ENCODE measurements around the gene R3HDM4.

The R3HDM4 gene

DNA sequence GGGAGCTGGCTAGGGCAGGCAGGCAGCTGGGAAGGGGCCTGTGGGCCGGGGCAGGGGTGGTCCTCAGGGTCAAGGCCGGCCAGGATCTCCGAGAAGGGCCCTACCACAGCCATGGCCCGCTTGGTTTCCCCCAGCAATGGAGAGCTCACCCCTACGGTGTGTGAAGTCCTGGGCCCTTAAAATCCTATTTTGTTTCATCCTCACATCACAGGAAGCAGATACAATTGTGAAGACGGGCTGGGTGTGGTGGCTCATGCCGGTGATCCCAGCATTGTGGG lies 11.0 kb downstream of the R3HDM4 start:
- H3K4me2 ChIP-seq (ENCODE audit: low read length), result no peak overlapping the region
- no peak overlapping the region for H2AFZ ChIP-seq (ENCODE audit: low read length)
- H3K9me3 ChIP-seq (ENCODE audit: low read length), result no peaks in the 10 kb centered on the region
- TF ChIP-seq EZH2 (IDR thresholded peaks at IDR 0.05; ENCODE audit: borderline replicate concordance, low read length), result no peak
- TF ChIP-seq, protein P1, sequence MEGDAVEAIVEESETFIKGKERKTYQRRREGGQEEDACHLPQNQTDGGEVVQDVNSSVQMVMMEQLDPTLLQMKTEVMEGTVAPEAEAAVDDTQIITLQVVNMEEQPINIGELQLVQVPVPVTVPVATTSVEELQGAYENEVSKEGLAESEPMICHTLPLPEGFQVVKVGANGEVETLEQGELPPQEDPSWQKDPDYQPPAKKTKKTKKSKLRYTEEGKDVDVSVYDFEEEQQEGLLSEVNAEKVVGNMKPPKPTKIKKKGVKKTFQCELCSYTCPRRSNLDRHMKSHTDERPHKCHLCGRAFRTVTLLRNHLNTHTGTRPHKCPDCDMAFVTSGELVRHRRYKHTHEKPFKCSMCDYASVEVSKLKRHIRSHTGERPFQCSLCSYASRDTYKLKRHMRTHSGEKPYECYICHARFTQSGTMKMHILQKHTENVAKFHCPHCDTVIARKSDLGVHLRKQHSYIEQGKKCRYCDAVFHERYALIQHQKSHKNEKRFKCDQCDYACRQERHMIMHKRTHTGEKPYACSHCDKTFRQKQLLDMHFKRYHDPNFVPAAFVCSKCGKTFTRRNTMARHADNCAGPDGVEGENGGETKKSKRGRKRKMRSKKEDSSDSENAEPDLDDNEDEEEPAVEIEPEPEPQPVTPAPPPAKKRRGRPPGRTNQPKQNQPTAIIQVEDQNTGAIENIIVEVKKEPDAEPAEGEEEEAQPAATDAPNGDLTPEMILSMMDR (IDR thresholded peaks at IDR 0.05; ENCODE audit: low read length), result no peak
- peaks cover 27% of the 10 kb centered on the region for H3K36me3 ChIP-seq (ENCODE audit: insufficient read depth, low read length)
- no peaks in the 10 kb centered on the region for H3K27me3 ChIP-seq (ENCODE audit: insufficient read depth, low read length)
- H3K9me2 ChIP-seq (ENCODE audit: low read depth, low read length), result no peaks in the 10 kb centered on the region
- no peaks in the 10 kb centered on the region; the same call in 1 of the 2 replicates for H3F3A ChIP-seq (ENCODE audit: insufficient read depth, low read length)
- peaks cover 35% of the 10 kb centered on the region for H3K4me1 ChIP-seq (ENCODE audit: insufficient read depth, low read length, severe bottlenecking)
- H3K27ac ChIP-seq (ENCODE audit: low read depth, low read length, poor library complexity, severe bottlenecking), result no peak overlapping the region
- H3K79me2 ChIP-seq (ENCODE audit: insufficient read depth, low read length), result no peaks in the 10 kb centered on the region; the same call in 1 of the 2 replicates
- no peak overlapping the region for H3K9ac ChIP-seq (ENCODE audit: low read length)
- H3K4me3 ChIP-seq (ENCODE audit: low read depth, low read length, poor library complexity, severe bottlenecking), result no peak overlapping the region
- H4K20me1 ChIP-seq (ENCODE audit: insufficient read depth, low read length), result no peaks in the 10 kb centered on the region

DNA sequence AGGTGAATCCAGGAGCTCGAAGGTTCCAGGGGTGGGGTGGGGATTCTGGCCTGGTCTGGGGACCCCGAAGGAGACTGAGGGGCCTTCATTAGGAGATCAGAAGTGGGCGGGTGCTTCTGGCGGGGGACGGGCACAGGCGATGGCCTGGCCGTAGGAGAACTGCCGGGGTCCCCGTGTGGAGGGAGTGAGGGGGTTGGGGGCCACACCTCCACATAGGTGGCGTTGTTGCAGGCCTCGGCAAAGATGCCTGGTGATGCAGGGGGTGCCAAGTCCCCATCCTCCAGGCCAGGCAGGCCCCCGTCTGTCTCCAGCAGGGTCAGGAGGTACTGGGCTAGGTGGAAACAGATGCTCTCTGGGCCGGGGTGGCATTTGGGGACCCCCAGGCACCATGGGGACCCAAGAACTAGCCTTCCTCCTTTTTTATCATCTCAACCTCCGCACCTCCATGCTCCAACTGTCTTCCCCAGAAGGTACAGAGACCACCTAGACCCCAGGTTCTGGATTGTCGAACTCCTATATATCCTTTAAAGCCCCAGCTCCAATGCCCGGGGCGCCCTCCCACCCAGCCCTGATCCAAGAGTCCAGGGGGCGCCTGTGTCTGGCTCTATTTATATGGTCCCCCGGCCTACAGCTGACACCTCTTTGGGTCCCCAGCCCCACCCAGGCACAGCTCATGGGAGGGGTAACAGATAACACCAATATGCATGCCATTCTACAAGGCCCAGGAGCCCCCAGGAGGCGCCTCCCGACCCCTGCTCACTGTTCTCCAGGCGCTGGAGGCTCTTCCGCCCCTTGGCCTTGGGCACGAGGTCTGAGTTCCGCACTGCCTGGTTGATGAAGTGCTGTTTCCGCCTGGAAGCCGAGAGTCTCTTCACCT lies 11.6 kb downstream of the R3HDM4 start:
- Histone ChIP-seq H2AFZ (ENCODE audit: low read length) (no peak overlapping the region), H3K27ac (ENCODE audit: low read depth, low read length, poor library complexity, severe bottlenecking) (no peak overlapping the region), H3K79me2 (ENCODE audit: insufficient read depth, low read length) (no peaks in the 10 kb centered on the region; the same call in 1 of the 2 replicates), H3K4me2 (ENCODE audit: low read length) (no peak overlapping the region), H3K9me2 (ENCODE audit: low read depth, low read length) (no peaks in the 10 kb centered on the region), H4K20me1 (ENCODE audit: insufficient read depth, low read length) (no peaks in the 10 kb centered on the region), H3K36me3 (ENCODE audit: insufficient read depth, low read length) (peaks cover 32% of the 10 kb centered on the region), H3K4me3 (ENCODE audit: low read depth, low read length, poor library complexity, severe bottlenecking) (no peak overlapping the region), H3K4me1 (ENCODE audit: insufficient read depth, low read length, severe bottlenecking) (peaks cover 29% of the 10 kb centered on the region), H3F3A (ENCODE audit: insufficient read depth, low read length) (no peaks in the 10 kb centered on the region; the same call in 1 of the 2 replicates), H3K9ac (ENCODE audit: low read length) (no peak overlapping the region), H3K27me3 (ENCODE audit: insufficient read depth, low read length) (no peaks in the 10 kb centered on the region), H3K9me3 (ENCODE audit: low read length) (no peaks in the 10 kb centered on the region)
- TF ChIP-seq, protein P1 (IDR thresholded peaks at IDR 0.05; ENCODE audit: low read length), result no peak
- TF ChIP-seq EZH2 (IDR thresholded peaks at IDR 0.05; ENCODE audit: borderline replicate concordance, low read length), result no peak

DNA sequence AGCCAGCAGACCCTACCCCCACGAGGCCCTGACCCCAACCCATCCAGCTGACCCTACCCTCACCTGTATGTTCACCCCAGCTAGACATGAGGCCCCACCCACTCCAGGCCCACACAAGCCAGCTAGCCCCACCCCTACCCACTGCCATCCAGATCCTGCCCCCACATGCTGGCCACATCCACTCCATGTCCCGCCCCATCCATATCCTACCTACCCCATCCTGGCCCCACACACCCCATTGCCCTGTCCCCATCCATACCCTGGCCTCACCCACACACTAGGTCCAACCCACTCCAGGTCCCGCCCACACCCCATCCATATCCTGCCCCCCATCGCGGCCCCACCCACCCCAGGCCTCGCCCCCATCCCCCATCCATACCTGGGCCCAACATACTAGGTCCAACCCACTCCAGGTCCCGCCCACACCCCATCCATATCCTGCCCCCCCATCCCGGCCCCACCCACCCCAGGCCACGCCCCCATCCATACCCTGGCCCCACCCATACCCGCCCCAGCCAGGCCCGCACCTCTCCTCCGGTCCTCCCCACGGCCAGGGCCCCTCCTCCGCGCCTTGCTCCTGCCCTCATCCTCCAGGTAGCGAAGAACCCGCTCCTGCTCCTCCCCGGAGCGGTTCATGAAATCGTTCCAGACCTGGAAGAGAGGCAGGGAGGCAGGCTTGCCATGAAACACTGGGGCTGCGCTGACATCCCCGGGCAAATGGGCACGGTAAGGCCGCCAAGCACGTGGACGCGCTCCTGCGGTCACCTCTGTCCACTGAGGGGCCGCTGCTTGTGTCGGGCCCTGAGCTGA lies 12.5 kb downstream of the R3HDM4 start:
- Histone ChIP-seq H3K9me3 (ENCODE audit: low read length) (no peaks in the 10 kb centered on the region), H3K79me2 (ENCODE audit: insufficient read depth, low read length) (no peaks in the 10 kb centered on the region; the same call in 1 of the 2 replicates), H3K9ac (ENCODE audit: low read length) (no peak overlapping the region), H4K20me1 (ENCODE audit: insufficient read depth, low read length) (no peaks in the 10 kb centered on the region), H3K4me1 (ENCODE audit: insufficient read depth, low read length, severe bottlenecking) (peaks cover 20% of the 10 kb centered on the region), H2AFZ (ENCODE audit: low read length) (no peak overlapping the region), H3K27me3 (ENCODE audit: insufficient read depth, low read length) (no peaks in the 10 kb centered on the region), H3K4me2 (ENCODE audit: low read length) (no peak overlapping the region), H3K9me2 (ENCODE audit: low read depth, low read length) (no peaks in the 10 kb centered on the region), H3K27ac (ENCODE audit: low read depth, low read length, poor library complexity, severe bottlenecking) (no peak overlapping the region), H3K4me3 (ENCODE audit: low read depth, low read length, poor library complexity, severe bottlenecking) (no peak overlapping the region), H3F3A (ENCODE audit: insufficient read depth, low read length) (no peaks in the 10 kb centered on the region; the same call in 1 of the 2 replicates), H3K36me3 (ENCODE audit: insufficient read depth, low read length) (peaks cover 33% of the 10 kb centered on the region)
- TF ChIP-seq, protein P1 (IDR thresholded peaks at IDR 0.05; ENCODE audit: low read length), result no peak
- TF ChIP-seq EZH2 (IDR thresholded peaks at IDR 0.05; ENCODE audit: borderline replicate concordance, low read length), result no peak

All from OCI-LY1 (cell line).